Calu3 (cell line): Measurements from ENCODE around the gene ATG16L2. TPM values are rescaled to one million over a fixed set of nuclear protein-coding genes. Genes with fewer than 3 reads are reported as not detected.

ENCODE experiments used
- BruUV-seq: library from RNA; stranded (reverse); fragments of 400-500 nt; replicated peaks from 2 replicates; lab custom pipeline; 2021; lab: Mats Ljungman, UMichigan
- CTCF ChIA-PET: fragments of 300-600 bp; sonication (Branson Sonifier 250); formaldehyde crosslinking; loops from one replicate; lab custom pipeline; 2022; ENCODE audit warnings: antibody characterized with exemption; lab: Charles Lee
- DNase-seq: peaks from one replicate; pipeline ENCODE4 v3.0.0; 2022
- H3K27ac Mint-ChIP-seq: one replicate; pipeline ENCODE4 v1.8.0; 2022; ENCODE audit warnings: mixed read lengths; ENCODE audit not compliant: unreplicated experiment
- H3K27me3 Mint-ChIP-seq: one replicate; pipeline ENCODE4 v1.8.0; 2022; ENCODE audit warnings: mixed read lengths; ENCODE audit not compliant: unreplicated experiment
- H3K36me3 Mint-ChIP-seq: one replicate; pipeline ENCODE4 v1.8.0; 2022; ENCODE audit warnings: mild to moderate bottlenecking, moderate library complexity, mixed read lengths; ENCODE audit not compliant: insufficient read depth, unreplicated experiment
- H3K4me1 Mint-ChIP-seq: one replicate; pipeline ENCODE4 v1.8.0; 2022; ENCODE audit warnings: mild to moderate bottlenecking, low read depth, mixed read lengths; ENCODE audit not compliant: unreplicated experiment
- H3K4me3 Mint-ChIP-seq: one replicate; pipeline ENCODE4 v1.8.0; 2022; ENCODE audit warnings: mild to moderate bottlenecking, low read depth, moderate library complexity, mixed read lengths; ENCODE audit not compliant: unreplicated experiment
- H3K9me3 Mint-ChIP-seq: one replicate; pipeline ENCODE4 v1.8.0; 2022; ENCODE audit warnings: low read depth, mixed read lengths; ENCODE audit not compliant: unreplicated experiment
- intact Hi-C: fragments of 100-400 bp; cut with micrococcal nuclease; formaldehyde crosslinking; loops from one replicate; pipeline ENCODE4 v1.10.0; 2022; ENCODE audit not compliant: unreplicated experiment
- total RNA-seq: library from RNA; stranded (reverse); gene quantifications from 2 replicates; pipeline ENCODE4 v1.2.3, GENCODE V29; 2022
- TF ChIP-seq, protein P1 (sequence below): fragments of 200-600 bp; IDR thresholded peaks from one replicate; pipeline ENCODE4 v1.8.0; 2022; ENCODE audit warnings: antibody characterized with exemption; ENCODE audit not compliant: unreplicated experiment

Gene ATG16L2
- total RNA-seq, 1 experiment from 2014 or later = 28.7 TPM

DNA sequence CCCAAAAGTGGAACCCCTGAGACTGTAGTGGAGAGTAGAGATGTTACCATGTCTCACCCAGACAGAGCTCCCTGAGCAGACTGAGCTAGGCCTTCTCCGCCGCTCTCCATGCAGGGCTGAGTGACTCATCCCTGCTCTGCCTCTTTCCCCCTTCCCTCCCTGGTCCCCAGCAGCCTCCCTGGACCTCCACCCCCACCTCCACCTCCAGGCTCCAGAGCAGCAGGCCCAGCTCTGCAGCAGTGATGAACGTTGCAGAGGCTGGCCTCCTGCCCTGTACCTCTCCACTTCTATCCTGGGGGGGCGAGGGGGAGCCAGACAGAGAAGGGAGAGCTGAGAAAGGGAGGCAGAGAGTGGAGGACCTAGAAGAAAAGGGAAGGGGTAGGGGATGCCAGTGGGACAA is 42.7 kb upstream of the ATG16L2 start:
- Mint-ChIP-seq H3K4me3 (no peak overlapping the region), H3K27ac (no peak overlapping the region), H3K36me3 (peaks cover 13% of the 10 kb centered on the region), H3K9me3 (no peaks in the 10 kb centered on the region), H3K4me1 (peaks cover 16% of the 10 kb centered on the region), H3K27me3 (no peaks in the 10 kb centered on the region)
- CTCF ChIA-PET = interaction anchor here (0.6 to 0.8 kb wide), 3 partner anchors 20 to 867 kb away, joined by 3 to 4 read pairs (median 4); no protein-coding TSS in a partner anchor
- BruUV-seq = no TSS peak
- TF ChIP-seq, protein P1, sequence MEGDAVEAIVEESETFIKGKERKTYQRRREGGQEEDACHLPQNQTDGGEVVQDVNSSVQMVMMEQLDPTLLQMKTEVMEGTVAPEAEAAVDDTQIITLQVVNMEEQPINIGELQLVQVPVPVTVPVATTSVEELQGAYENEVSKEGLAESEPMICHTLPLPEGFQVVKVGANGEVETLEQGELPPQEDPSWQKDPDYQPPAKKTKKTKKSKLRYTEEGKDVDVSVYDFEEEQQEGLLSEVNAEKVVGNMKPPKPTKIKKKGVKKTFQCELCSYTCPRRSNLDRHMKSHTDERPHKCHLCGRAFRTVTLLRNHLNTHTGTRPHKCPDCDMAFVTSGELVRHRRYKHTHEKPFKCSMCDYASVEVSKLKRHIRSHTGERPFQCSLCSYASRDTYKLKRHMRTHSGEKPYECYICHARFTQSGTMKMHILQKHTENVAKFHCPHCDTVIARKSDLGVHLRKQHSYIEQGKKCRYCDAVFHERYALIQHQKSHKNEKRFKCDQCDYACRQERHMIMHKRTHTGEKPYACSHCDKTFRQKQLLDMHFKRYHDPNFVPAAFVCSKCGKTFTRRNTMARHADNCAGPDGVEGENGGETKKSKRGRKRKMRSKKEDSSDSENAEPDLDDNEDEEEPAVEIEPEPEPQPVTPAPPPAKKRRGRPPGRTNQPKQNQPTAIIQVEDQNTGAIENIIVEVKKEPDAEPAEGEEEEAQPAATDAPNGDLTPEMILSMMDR = no peak
- intact Hi-C loops = no loop called here
- no peak for DNase-seq

DNA sequence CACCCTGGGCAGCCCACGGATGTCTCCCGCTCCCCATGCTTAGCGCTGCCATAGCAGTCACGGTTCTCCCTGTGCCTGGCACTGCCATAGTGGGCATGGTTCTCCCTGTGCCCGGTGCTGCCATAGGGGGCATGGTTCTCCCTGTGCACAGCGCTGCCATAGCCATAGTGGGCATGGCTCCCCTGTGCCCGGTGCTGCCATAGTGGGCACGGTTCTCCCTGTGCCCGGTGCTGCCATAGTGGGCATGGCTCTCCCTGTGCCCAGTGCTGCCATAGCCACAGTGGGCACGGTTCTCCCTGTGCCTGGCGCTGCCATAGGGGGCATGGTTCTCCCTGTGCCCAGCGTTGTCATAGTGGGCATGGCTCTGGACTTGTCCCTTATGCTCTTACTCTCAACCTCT is 42.2 kb upstream of the ATG16L2 start:
- no peak overlapping the region for H3K4me3 Mint-ChIP-seq
- no peak overlapping the region for H3K27ac Mint-ChIP-seq
- BruUV-seq = no TSS peak

DNA sequence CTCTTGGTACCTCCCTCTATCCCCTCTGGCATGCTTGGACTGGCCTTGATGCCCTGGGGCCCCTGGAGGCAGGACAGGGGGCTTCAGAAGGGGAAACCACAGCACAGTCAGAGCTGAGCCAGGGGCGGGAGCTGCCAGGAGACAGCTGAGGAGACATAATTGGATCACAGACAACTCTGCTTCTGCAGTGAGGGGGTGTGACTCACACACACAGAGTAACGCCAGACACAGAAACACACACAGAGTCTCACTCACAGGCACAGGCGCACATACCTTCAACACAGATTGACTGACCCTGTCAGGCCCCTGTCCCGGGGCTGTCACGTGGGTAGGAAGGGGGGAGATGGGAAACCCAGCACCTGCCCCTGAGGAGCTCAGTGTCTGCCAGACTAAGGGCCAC is 40.9 kb upstream of the ATG16L2 start:
- H3K4me3 Mint-ChIP-seq = no peak overlapping the region
- CTCF ChIA-PET = no interaction called here
- no peaks in the 10 kb centered on the region for H3K9me3 Mint-ChIP-seq
- TF ChIP-seq, protein P1 = no peak
- no peak for DNase-seq
- no peak overlapping the region for H3K27ac Mint-ChIP-seq
- peaks cover 11% of the 10 kb centered on the region for H3K36me3 Mint-ChIP-seq
- peaks cover 20% of the 10 kb centered on the region for H3K4me1 Mint-ChIP-seq
- no peaks in the 10 kb centered on the region for H3K27me3 Mint-ChIP-seq
- no TSS peak for BruUV-seq
- intact Hi-C loops = no loop called here

More for the DNA sequence above, 42.2 kb upstream of the ATG16L2 start:
- no peak for DNase-seq
- Mint-ChIP-seq H3K9me3 (no peaks in the 10 kb centered on the region), H3K4me1 (peaks cover 16% of the 10 kb centered on the region), H3K36me3 (peaks cover 13% of the 10 kb centered on the region), H3K27me3 (no peaks in the 10 kb centered on the region)
- CTCF ChIA-PET = no interaction called here
- intact Hi-C loops = no loop called here
- TF ChIP-seq, protein P1 = no peak

DNA sequence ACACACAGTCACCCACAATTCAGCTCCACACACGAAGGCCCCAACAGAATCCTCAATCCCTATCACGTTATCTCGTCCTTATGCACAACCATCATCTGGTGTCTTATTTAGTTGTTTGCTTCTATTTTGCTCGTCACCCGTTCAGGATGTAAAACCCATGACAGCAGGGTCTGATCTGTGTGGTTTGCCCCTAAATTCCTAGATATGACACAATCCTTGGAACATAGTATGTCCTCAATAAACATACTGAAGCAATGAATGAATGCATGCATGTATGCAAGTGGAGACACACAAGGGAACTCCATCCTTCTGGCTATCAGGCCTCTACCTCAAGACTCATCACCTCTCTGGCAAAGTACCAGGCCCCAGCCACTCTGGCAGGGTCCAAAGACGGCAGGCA is 40.5 kb upstream of the ATG16L2 start:
- no peaks in the 10 kb centered on the region for H3K27me3 Mint-ChIP-seq
- no peaks in the 10 kb centered on the region for H3K9me3 Mint-ChIP-seq
- peaks cover 16% of the 10 kb centered on the region for H3K4me1 Mint-ChIP-seq
- TF ChIP-seq, protein P1 = no peak
- H3K36me3 Mint-ChIP-seq = peaks cover 7% of the 10 kb centered on the region
- no peak for DNase-seq
- no TSS peak for BruUV-seq
- intact Hi-C loops = no loop called here
- CTCF ChIA-PET = no interaction called here
- no peak overlapping the region for H3K4me3 Mint-ChIP-seq
- H3K27ac Mint-ChIP-seq = no peak overlapping the region
